Activated CD8-positive, alpha-beta memory T cell treated with anti-CD3 and anti-CD28 coated beads for 4 hours (primary cell): ENCODE measurements around the gene ZNF446.
"Not testable (repeated sequence)": the region's sequence is repeated elsewhere in the genome, so short reads cannot be mapped to it uniquely, and the experiment has no call there.

Experiments used
- DNase-seq, 2 donors: peaks; one replicate each; pipeline ENCODE4 v3.0.0-alpha.2; 2020; ENCODE audit warnings: low read depth in 2 of 2

ZNF446 gene

GRCh38 chr19:58469241-58470013 lies 6.7 kb upstream of the ZNF446 start:
- no peak for DNase-seq

- DNase-seq, result not testable (repeated sequence)
Observed at GRCh38 chr19:58470837-58471543, 5.2 kb upstream of the ZNF446 start.

- DNase-seq, result no peak
Observed at GRCh38 chr19:58471736-58472135, 4.4 kb upstream of the ZNF446 start.

- DNase-seq, result no peak
Observed at GRCh38 chr19:58473775-58474174, 2.4 kb upstream of the ZNF446 start.

- DNase-seq, result no peak
Observed at GRCh38 chr19:58474291-58474996, 1.7 kb upstream of the ZNF446 start.

- DNase-seq, result no peak
Observed at GRCh38 chr19:58474997-58475713, 997 bp upstream of the ZNF446 start.

GRCh38 chr19:58476498-58477015 lies 405 bp downstream of the ZNF446 start:
- no peak for DNase-seq

- DNase-seq, result no peak
Observed at GRCh38 chr19:58477130-58477529, 978 bp downstream of the ZNF446 start.

GRCh38 chr19:58477871-58478270 lies 1.7 kb downstream of the ZNF446 start:
- DNase-seq, result no peak

GRCh38 chr19:58479303-58479702 lies 3.2 kb downstream of the ZNF446 start:
- no peak for DNase-seq

GRCh38 chr19:58479736-58480480 lies 3.8 kb downstream of the ZNF446 start:
- DNase-seq, result no peak

- DNase-seq, result no peak
Observed at GRCh38 chr19:58480481-58480830, 4.3 kb downstream of the ZNF446 start.

GRCh38 chr19:58480831-58481230 lies 4.7 kb downstream of the ZNF446 start:
- no peak for DNase-seq

GRCh38 chr19:58482372-58482771 lies 6.2 kb downstream of the ZNF446 start:
- DNase-seq, result no peak

- no peak for DNase-seq
Observed at GRCh38 chr19:58483776-58484175, 7.6 kb downstream of the ZNF446 start.

GRCh38 chr19:58484349-58484748 lies 8.2 kb downstream of the ZNF446 start:
- not testable (repeated sequence) for DNase-seq

GRCh38 chr19:58491393-58491792 lies 15.2 kb downstream of the ZNF446 start:
- DNase-seq, result no peak

- no peak for DNase-seq
Observed at GRCh38 chr19:58492265-58492664, 16.1 kb downstream of the ZNF446 start.

- no peak for DNase-seq
Observed at GRCh38 chr19:58497634-58498170, 21.6 kb downstream of the ZNF446 start.

- DNase-seq, result no peak
Observed at GRCh38 chr19:58498316-58499020, 22.3 kb downstream of the ZNF446 start.
